H1 (cell line): Measurements from ENCODE around the gene SLC30A9. TPM values are rescaled to one million over a fixed set of nuclear protein-coding genes. Genes with fewer than 3 reads are reported as not detected.

Experiments
- CTCF ChIA-PET: fragments of 300-600 bp; sonication (Branson Sonifier 250); formaldehyde crosslinking; loops from one replicate; lab custom pipeline; 2021; ENCODE audit not compliant: partially characterized antibody; lab: Charles Lee
- POLR2A ChIA-PET: fragments of 300-600 bp; sonication (Branson Sonifier 250); formaldehyde crosslinking; loops from one replicate; lab custom pipeline; 2021; ENCODE audit warnings: inconsistent platforms; ENCODE audit not compliant: partially characterized antibody; lab: Charles Lee
- DNase-seq, 2 experiments: peaks; one replicate each; pipeline versions ENCODE4 v3.0.0 to v3.0.0-alpha.2; 2010 to 2022; ENCODE audit warnings: low spot score in 2 of 2, low read depth in 1 of 2, mixed read lengths in 1 of 2
- FAIRE-seq: peaks from 2 replicates; lab custom pipeline; 2011; peaks lifted over from hg19 to GRCh38; lab: Jason Lieb, UNC
- H2AFZ ChIP-seq: 2 replicates; pipeline ENCODE4 v1.8.1; 2012; ENCODE audit warnings: low read length, inconsistent platforms
- H2AK5ac ChIP-seq: 2 replicates; pipeline ENCODE4 v1.6.1; 2013; ENCODE audit warnings: low read depth, low read length
- H2BK120ac ChIP-seq: replicated peaks from 2 replicates; pipeline ENCODE3; 2013; ENCODE audit warnings: low read depth, low read length, inconsistent platforms
- H2BK12ac ChIP-seq: 2 replicates; pipeline ENCODE4 v1.6.1; 2013; ENCODE audit warnings: low read depth, low read length
- H2BK15ac ChIP-seq: 2 replicates; pipeline ENCODE4 v1.6.1; 2013; ENCODE audit warnings: low read length
- H2BK20ac ChIP-seq: 2 replicates; pipeline ENCODE4 v1.6.1; 2013; ENCODE audit warnings: low read length
- H2BK5ac ChIP-seq: 2 replicates; pipeline ENCODE4 v1.6.1; 2013; ENCODE audit warnings: low read depth, low read length
- H3K14ac ChIP-seq: 2 replicates; pipeline ENCODE4 v1.6.1; 2013; ENCODE audit warnings: inconsistent platforms; ENCODE audit not compliant: insufficient read length
- H3K18ac ChIP-seq: 2 replicates; pipeline ENCODE4 v1.6.1; 2013; ENCODE audit warnings: low read length; ENCODE audit errors: extremely low read depth
- H3K23ac ChIP-seq: 2 replicates; pipeline ENCODE4 v1.6.1; 2013; ENCODE audit warnings: inconsistent platforms; ENCODE audit not compliant: insufficient read length
- H3K23me2 ChIP-seq: 2 replicates; pipeline ENCODE4 v1.6.1; 2013; ENCODE audit warnings: low read depth, low read length
- H3K27ac ChIP-seq: 2 replicates; pipeline ENCODE4 v1.6.1; 2011; ENCODE audit warnings: low read depth, low read length, inconsistent platforms
- H3K27me3 ChIP-seq, 4 experiments: replicated peaks in 1 of 4; 1 replicate in 1 of 4; 2 replicates in 3 of 4; pipeline versions ENCODE4 v1.6.1 to v1.8.1; 2011 to 2013; ENCODE audit warnings: low read length in 3 of 4, mild to moderate bottlenecking in 3 of 4, inconsistent platforms in 2 of 4, mixed read lengths in 2 of 4, moderate library complexity in 1 of 4; ENCODE audit not compliant: control insufficient read depth in 3 of 4, insufficient read depth in 3 of 4; ENCODE audit errors: extremely low read depth in 1 of 4
- H3K36me3 ChIP-seq, 4 experiments: 2 replicates each; pipeline versions ENCODE4 v1.6.1 to v1.8.1; 2011 to 2013; ENCODE audit warnings: mild to moderate bottlenecking in 4 of 4, low read length in 3 of 4, moderate library complexity in 2 of 4, control low read depth in 1 of 4, inconsistent platforms in 1 of 4; ENCODE audit not compliant: insufficient read depth in 4 of 4, control insufficient read depth in 2 of 4
- H3K4ac ChIP-seq: replicated peaks from 2 replicates; pipeline ENCODE3; 2013; ENCODE audit warnings: low read length, low read depth, mixed read lengths, inconsistent platforms; ENCODE audit not compliant: insufficient read length
- H3K4me1 ChIP-seq, 4 experiments: replicated peaks in 1 of 4; 1 replicate in 1 of 4; 2 replicates in 3 of 4; pipeline versions ENCODE4 v1.6.1 to v1.8.1; 2011 to 2013; ENCODE audit warnings: low read length in 3 of 4, inconsistent platforms in 2 of 4, mixed read lengths in 1 of 4; ENCODE audit not compliant: insufficient read depth in 4 of 4, control insufficient read depth in 3 of 4
- H3K4me2 ChIP-seq, 2 experiments: 2 replicates each; pipeline versions ENCODE4 v1.6.1 to v1.8.1; 2011 to 2013; ENCODE audit warnings: low read depth in 2 of 2, low read length in 2 of 2, control low read depth in 1 of 2, inconsistent platforms in 1 of 2, mild to moderate bottlenecking in 1 of 2; ENCODE audit not compliant: insufficient read depth in 1 of 2
- H3K4me3 ChIP-seq, 4 experiments: fragments of 200-600, 300-600 bp in 1 of 4; sonication (generic), shearing (Covaris generic), sonication (Bioruptor Twin) in 1 of 4; 2 replicates each; pipeline versions ENCODE4 v1.5.1 to v1.8.1; 2011 to 2016; ENCODE audit warnings: low read length in 4 of 4, low read depth in 3 of 4, control low read depth in 2 of 4, inconsistent platforms in 2 of 4, mild to moderate bottlenecking in 2 of 4, mixed read lengths in 1 of 4, moderate library complexity in 1 of 4; ENCODE audit not compliant: insufficient read depth in 2 of 4; ENCODE audit errors: extremely low read depth in 1 of 4
- H3K56ac ChIP-seq: replicated peaks from 2 replicates; pipeline ENCODE3; 2013; ENCODE audit warnings: low read depth, mild to moderate bottlenecking, mixed read lengths, low read length, inconsistent platforms; ENCODE audit not compliant: insufficient read length
- H3K79me1 ChIP-seq: 2 replicates; pipeline ENCODE4 v1.6.1; 2013; ENCODE audit warnings: low read depth, low read length, control low read depth
- H3K79me2 ChIP-seq, 2 experiments: 2 replicates each; pipeline versions ENCODE4 v1.6.1 to v1.8.1; 2012 to 2013; ENCODE audit warnings: low read length in 2 of 2, mild to moderate bottlenecking in 2 of 2, inconsistent platforms in 1 of 2; ENCODE audit not compliant: insufficient read depth in 2 of 2, control insufficient read depth in 1 of 2
- H3K9ac ChIP-seq, 4 experiments: replicated peaks in 1 of 4; 1 replicate in 1 of 4; 2 replicates in 3 of 4; pipeline versions ENCODE4 v1.6.1 to v1.8.1; 2011 to 2013; ENCODE audit warnings: low read depth in 3 of 4, low read length in 3 of 4, control low read depth in 2 of 4, mild to moderate bottlenecking in 2 of 4, moderate library complexity in 2 of 4, inconsistent platforms in 1 of 4; ENCODE audit errors: extremely low read depth in 1 of 4
- H3K9me3 ChIP-seq, 2 experiments: 2 replicates each; pipeline versions ENCODE4 v1.6.1 to v1.8.1; 2012 to 2013; ENCODE audit warnings: mild to moderate bottlenecking in 2 of 2, moderate library complexity in 2 of 2, control low read depth in 1 of 2, inconsistent platforms in 1 of 2, low read depth in 1 of 2, low read length in 1 of 2, mixed read lengths in 1 of 2; ENCODE audit not compliant: insufficient read depth in 2 of 2
- H4K20me1 ChIP-seq, 2 experiments: replicated peaks in 1 of 2; 2 replicates each; pipeline versions ENCODE3 to v1.8.1; 2011 to 2013; ENCODE audit warnings: inconsistent platforms in 2 of 2, low read length in 2 of 2, mild to moderate bottlenecking in 1 of 2; ENCODE audit not compliant: insufficient read depth in 2 of 2, control insufficient read depth in 1 of 2
- H4K5ac ChIP-seq: 2 replicates; pipeline ENCODE4 v1.6.1; 2013; ENCODE audit warnings: low read length, low read depth, mixed read lengths, inconsistent platforms; ENCODE audit not compliant: insufficient read length
- H4K8ac ChIP-seq: 2 replicates; pipeline ENCODE4 v1.8.0; 2013; ENCODE audit warnings: mild to moderate bottlenecking, moderate library complexity, low read length, inconsistent platforms; ENCODE audit not compliant: insufficient read depth; ENCODE audit errors: extremely low read depth
- H4K91ac ChIP-seq: replicated peaks from 2 replicates; pipeline ENCODE3; 2013; ENCODE audit warnings: low read length, mixed read lengths, inconsistent platforms; ENCODE audit not compliant: insufficient read length
- CREB1 ChIP-seq: IDR thresholded peaks from 2 replicates; pipeline ENCODE4 v1.6.1; 2012; ENCODE audit warnings: inconsistent platforms
- MAFK ChIP-seq: IDR thresholded peaks from 2 replicates; pipeline ENCODE4 v1.6.1; 2012; ENCODE audit warnings: low read depth, mild to moderate bottlenecking, improper control_type of control experiment, low read length
- TAF1 ChIP-seq: IDR thresholded peaks from 2 replicates; pipeline ENCODE4 v1.6.1; 2011; ENCODE audit warnings: mild to moderate bottlenecking, low read depth, low read length
- TAF7 ChIP-seq: optimal IDR thresholded peaks from 2 replicates; pipeline ENCODE3; 2011; ENCODE audit warnings: low read depth, mild to moderate bottlenecking, inconsistent platforms, low read length, moderate library complexity, borderline replicate concordance
- WGBS, 2 experiments: shearing (Covaris generic) in 1 of 2; methylation state at CpG; one replicate each; pipeline versions ENCODE4 v1.1.6 to v1.1.7; 2013 to 2015; ENCODE audit warnings: low lambda C conversion rate in 2 of 2, mixed read lengths in 2 of 2, inconsistent platforms in 1 of 2, low coverage in 1 of 2, missing lambda C conversion rate in 1 of 2; ENCODE audit not compliant: insufficient replicate concordance in 2 of 2, insufficient coverage in 1 of 2, insufficient read length in 1 of 2; ENCODE audit errors: extremely low coverage in 1 of 2, missing lambda C conversion rate in 1 of 2; 5-methylcytosine and 5-hydroxymethylcytosine counted together
- polyA plus RNA-seq, 7 experiments: library from polyadenylated mRNA; depleted of rRNA in 3 of 7; stranded (reverse) in 5 of 7; unstranded in 2 of 7; fragments of >200 nt in 5 of 7; fragments of 200-250 nt in 2 of 7; gene quantifications; 1 replicate in 5 of 7; 2 replicates in 1 of 7; 4 replicates in 1 of 7; pipeline versions ENCODE4 v1.2.1 to v1.2.3, GENCODE V29; 2011 to 2013; ENCODE audit warnings: missing spikeins in 2 of 7, mixed read lengths in 2 of 7
- total RNA-seq: library from RNA; stranded (reverse); fragmentation: NEBNext Ultra II Directional; extraction: Animal tissue kit (Norgen Biotek cat#: 25700); gene quantifications from 2 replicates; pipeline ENCODE4 v1.2.1, GENCODE V29; 2021

The SLC30A9 gene
- total and polyA plus RNA-seq, 2 of the 8 experiments (the other 6 are each of a cell fraction or from before 2014, with no cell fraction given) = 41.2 to 67.2 TPM

GRCh38 chr4:42123071-42123644, 132.8 kb downstream of the SLC30A9 start:
- Histone ChIP-seq H3K36me3 (peaks cover 5 to 33% (median 10%) of the 10 kb centered on the region in 4 experiments; a peak in 7 of 8 replicates), H2BK5ac (no peak overlapping the region), H3K79me2 (peaks cover 0 to 9% of the 10 kb centered on the region in 2 experiments; a peak in 2 of 4 replicates), H3K18ac (no peak overlapping the region), H2BK20ac (no peak overlapping the region), H3K9ac (no peak overlapping the region), H3K27ac (no peak overlapping the region), H4K5ac (no peak overlapping the region), H3K23me2 (no peaks in the 10 kb centered on the region), H3K9me3 (no peaks in the 10 kb centered on the region), H3K4me1 (peaks cover 0 to 7% (median 3%) of the 10 kb centered on the region in 4 experiments; a peak in 3 of 7 replicates), H3K23ac (no peak overlapping the region), H2BK15ac (no peak overlapping the region), H2BK120ac (no peak overlapping the region), H2BK12ac (no peak overlapping the region), H3K27me3 (no peaks in the 10 kb centered on the region), H4K91ac (no peak overlapping the region), H3K14ac (no peak overlapping the region), H2AFZ (no peak overlapping the region), H3K4ac (no peak overlapping the region), H3K56ac (no peak overlapping the region), H3K4me2 (no peak overlapping the region), H4K8ac (no peak overlapping the region), H3K79me1 (no peaks in the 10 kb centered on the region), H3K4me3 (no peak overlapping the region), H2AK5ac (no peak overlapping the region), H4K20me1 (peaks cover 0 to 3% of the 10 kb centered on the region in 2 experiments)
- no peak for FAIRE-seq
- WGBS, 2 experiments = 93% methylated on average over 2 of the region's 2 CpGs; no CpG with 5 or more reads in 1 of the 2 experiments
- POLR2A ChIA-PET = no interaction called here
- TF ChIP-seq CREB1 = no peak
- no peak for TF ChIP-seq TAF1
- TF ChIP-seq MAFK = no peak
- no peak for TF ChIP-seq TAF7
- no peak for DNase-seq
- CTCF ChIA-PET = interaction anchor here (0.7 to 1.5 kb wide), 2 partner anchors 9 to 401 kb away, joined by 3 to 4 read pairs; no protein-coding TSS in a partner anchor
